ENCODE data around the gene ST6GALNAC4. TPM values are rescaled to one million over a fixed set of nuclear protein-coding genes. Genes with fewer than 3 reads are reported as not detected.

ST6GALNAC4 gene, protein sequence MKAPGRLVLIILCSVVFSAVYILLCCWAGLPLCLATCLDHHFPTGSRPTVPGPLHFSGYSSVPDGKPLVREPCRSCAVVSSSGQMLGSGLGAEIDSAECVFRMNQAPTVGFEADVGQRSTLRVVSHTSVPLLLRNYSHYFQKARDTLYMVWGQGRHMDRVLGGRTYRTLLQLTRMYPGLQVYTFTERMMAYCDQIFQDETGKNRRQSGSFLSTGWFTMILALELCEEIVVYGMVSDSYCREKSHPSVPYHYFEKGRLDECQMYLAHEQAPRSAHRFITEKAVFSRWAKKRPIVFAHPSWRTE
- total RNA-seq = 62.0 and 69.0 TPM in 2 replicates

DNA sequence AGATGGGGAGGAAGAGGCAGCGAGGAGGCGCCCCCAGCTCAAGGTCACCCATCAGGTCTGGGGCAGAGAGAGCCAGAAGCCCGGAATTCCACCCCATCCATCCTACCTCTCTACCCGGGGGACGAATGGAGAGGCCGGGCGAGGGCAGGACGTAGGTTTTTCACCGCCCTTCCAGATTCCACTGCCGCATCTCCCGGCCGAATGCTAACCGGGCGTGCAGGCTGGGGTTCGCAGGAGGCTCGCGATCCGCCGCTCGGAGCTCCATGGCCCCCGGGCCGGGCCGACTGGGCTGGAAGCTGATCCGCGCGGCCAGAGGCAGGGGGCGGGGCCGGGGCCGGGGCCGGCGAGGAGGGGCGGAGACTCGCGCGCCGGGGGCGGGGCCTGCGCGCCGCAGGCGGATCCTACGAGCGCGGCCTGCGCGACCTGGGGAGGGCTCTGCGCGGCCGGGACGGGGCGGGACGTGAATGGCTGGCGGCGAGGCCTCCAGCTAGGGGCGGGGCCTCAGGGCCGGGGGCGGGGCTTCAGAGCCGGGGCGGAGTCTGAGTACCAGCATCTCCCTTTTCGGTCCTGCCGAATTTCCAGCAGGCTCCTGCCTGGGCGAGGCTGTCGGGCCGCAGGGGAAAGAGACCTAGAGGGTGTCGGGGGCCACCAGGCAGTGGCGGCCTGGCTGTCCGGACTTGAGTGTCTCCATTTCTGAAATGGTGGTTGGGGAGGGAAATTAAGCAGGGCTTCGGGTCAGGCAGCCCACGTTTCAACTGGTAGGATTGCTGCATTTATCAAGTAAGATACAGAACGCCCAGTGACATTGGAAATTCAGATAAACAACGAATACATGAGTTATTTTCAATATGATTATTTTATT, at the start of gene ST6GALNAC4:
ST6GALNAC4 (minus strand) TSS at position 322 of the 862 bp plus-strand sequence. CDS start 622 bp downstream, outside the sequence.
- peak; percentile 62 for DNase-seq (ENCODE audit: low read depth, low spot score)

DNA sequence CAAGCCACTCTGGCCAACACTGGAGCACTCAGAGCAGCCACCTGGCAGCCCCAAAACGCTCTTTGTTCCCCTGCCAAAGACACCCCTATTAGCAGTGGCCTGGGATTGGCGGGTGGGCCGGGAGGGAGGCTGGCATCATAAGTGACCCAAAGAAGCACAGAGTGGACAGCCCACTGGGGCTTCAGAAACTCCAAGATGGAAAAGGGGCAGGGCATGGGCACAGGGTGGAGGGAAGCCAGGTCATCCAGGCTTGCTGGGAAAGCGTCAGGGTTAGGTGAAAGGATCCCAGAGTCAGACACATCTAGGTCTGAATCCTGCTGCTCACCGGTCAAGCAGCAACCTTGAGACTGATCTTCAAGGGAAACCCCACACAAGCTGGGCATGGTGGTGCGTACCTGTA, 49.1 kb upstream of the ST6GALNAC4 start:
- DNase-seq (ENCODE audit: low read depth, low spot score) = no peak

GRCh38 chr9:127963359-127964064, 46.7 kb upstream of the ST6GALNAC4 start:
- DNase-seq (ENCODE audit: low read depth, low spot score) = no peak

- no peak for DNase-seq (ENCODE audit: low read depth, low spot score)
Observed at GRCh38 chr9:127963041-127963358, 46.2 kb upstream of the ST6GALNAC4 start.

DNA sequence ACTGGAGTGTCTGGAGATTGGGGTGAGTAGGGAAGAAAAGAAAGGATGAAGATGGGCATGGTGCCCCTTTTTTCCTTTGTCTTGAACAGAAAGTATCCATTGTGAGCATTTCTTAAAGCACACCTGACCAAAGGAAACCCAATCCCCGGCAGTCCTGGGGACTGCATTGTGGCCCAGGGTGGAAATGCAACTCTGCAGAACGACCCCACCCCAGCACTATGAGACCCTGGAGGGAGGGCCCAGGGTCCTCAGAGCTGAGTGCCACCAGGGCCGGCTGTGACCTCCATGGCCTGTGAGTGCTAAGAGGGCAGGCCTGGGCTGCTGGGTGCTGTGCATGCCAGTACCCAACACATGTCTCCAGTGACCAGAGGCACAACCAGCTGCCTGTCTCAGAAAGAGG, 45.4 kb upstream of the ST6GALNAC4 start:
- no peak for DNase-seq (ENCODE audit: low read depth, low spot score)

DNA sequence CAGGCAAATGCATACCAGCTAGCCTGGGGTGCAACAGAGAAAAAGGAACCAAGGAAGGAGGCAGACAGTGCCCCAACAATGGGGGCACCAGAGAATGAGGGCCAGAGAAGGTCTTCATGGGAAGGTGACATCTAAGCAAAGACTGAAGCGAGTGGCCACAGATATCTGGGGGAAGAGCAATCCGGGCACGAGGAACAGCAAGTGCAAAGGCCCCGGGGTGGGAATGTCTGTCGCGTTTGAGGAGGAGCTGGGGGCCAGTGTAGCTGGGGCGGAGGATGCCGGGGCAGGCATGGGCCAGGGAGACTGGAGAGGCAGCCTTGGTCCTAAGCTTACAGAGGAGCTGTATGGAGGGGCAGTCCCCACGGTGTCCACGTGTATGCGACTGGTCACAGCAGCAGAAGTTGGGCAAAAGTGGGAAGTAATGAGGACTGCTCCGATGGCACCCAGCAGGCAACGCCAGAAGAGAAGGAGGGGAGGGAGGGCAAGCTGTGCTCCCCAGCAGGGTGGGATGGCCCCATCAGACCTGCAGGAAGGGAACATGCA, 44.8 kb upstream of the ST6GALNAC4 start:
- no peak for DNase-seq (ENCODE audit: low read depth, low spot score)

- no peak for DNase-seq (ENCODE audit: low read depth, low spot score)
Observed at GRCh38 chr9:127961155-127961490, 44.3 kb upstream of the ST6GALNAC4 start.

DNA sequence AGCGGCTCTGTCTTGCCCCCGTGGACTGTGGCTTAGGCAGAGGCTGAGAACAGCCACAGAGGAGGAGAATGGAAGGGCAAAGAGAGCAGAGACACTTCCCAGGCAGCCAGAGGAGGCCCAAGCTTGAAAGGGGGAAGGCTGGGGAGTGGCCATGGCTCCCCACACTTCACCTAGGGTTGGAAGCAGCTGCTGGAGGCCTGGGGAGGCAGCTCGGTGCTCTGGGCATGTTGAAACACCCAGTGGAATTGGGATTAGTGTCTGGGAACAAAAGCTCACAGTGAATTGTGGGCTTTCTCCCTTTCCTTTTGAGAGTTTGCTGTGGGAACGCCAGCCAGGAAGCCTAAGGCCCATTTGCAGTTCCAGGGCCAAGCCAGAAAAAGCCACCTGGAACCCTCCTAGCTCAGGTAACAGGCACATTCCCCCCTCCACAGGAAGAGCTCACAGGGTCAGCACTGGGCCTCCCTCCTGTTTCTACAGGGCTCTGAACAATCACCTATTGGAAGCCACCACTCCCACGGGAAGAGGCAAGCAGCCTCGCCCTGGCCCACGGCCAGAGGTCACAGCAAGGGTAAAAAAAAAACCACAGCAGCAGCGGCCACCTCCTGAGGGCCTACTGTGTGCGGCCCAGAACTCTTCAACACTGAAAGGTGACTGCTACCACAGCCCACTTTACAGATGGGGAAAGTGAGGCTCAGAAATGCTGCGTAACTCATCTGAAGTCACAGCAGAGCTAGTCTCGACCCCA, 43.7 kb upstream of the ST6GALNAC4 start:
- no peak for DNase-seq (ENCODE audit: low read depth, low spot score)

DNA sequence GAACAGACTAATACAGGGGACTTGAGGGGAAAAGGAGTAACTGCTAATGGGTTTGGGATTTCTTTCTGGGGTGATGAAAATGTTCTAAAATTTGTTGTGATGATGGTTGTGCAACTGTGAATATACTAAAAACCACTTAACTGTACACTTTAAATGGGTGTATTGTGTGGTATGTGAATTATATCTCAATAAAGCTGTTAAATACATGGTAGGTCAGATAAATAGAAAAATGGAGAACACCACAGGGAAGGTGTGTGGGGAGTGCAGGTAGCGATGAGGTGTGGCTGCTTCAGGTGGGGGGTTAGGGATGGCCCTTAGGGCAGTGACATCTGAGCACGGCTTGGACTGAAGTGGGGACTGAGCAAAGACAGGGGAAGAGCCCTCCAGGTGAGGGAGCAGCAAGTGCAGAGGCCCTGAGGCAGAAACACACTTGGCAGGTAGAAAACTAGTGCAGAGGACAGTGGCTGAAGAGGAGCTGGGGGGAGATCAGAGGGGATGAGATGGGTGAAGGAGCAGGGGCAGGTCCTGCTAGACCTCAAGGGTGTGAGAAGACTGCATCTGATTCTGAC, 43.1 kb upstream of the ST6GALNAC4 start:
- DNase-seq (ENCODE audit: low read depth, low spot score) = no peak

DNA sequence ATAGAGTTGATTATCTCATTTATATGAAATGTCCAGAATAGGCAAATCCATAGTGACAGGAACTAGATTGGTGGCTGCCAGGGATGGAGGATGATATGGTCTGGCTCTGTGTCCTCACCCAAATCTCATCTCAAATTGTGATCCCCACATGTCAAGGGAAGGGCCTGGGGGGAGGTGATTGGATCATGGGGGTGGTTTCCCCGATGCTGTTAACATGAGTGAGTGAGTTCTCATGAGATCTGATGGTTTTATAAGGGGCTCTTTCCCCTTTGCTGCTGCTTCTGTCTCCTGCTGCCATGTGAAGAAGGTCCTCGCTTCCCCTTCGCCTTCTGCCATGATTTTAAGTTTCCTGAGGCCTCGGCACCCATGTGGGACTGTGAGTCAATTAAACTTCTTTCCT, 42.6 kb upstream of the ST6GALNAC4 start:
- DNase-seq (ENCODE audit: low read depth, low spot score) = no peak

- DNase-seq (ENCODE audit: low read depth, low spot score) = no peak
Observed at GRCh38 chr9:127958728-127959127, 41.9 kb upstream of the ST6GALNAC4 start.

DNA sequence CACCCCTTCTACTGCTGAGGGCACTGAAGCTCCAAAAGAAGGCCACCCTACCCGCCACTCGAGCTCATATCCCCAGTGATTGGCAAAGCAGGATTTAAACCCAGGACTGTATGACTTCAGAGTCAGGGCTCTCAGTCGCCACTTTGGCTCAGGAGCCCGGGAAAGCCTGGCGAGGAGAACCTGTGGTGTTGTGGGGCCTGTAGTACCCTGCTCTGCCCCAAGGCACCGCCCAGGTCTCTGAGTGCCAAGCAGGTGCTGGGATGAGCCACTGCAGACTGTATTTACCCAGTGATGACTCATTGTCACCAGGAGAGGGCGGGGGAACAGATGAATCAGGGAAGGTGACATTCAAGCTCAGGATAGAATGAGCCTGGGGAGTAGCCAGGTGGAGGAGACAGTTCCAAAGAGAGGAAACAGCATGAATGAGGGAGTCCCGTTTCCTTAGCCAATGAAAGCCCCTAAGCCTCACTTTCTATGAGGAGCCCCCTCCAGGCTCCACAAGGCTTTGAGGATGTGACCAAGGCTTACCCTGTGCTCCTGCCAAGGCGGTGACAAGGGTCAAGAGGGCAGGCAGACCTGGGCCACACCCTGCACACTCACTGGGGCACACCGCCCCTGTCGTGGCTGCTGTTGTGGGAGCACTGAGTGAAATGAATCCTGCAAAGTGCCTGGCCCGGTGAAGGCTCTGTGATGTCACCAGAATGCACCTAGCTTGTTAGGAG, 38.6 kb upstream of the ST6GALNAC4 start:
- no peak for DNase-seq (ENCODE audit: low read depth, low spot score)

DNA sequence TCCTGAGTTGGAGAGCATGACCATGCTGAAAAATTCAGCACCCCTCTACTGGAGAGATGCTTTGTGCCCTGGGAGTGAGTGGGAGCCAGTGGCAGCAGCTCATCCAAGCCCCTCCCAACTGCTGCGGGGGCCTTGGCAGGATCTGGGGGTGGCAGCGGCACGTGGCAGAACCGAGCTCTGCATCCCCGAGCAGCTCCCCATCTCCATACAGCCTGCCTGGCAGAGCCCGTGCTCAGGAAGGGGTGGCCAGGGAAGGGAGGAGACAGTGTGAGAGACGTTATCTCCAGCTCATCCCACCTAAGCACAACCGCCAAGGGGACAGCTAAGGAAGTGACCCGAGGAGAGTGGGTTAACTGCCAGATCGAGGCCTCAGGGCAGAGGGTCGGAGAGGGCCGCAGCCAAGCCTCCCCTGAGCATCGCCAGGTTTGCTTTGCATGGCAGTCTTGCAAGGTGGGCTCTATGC, 38.0 kb upstream of the ST6GALNAC4 start:
- DNase-seq (ENCODE audit: low read depth, low spot score) = no peak

GRCh38 chr9:127953768-127954505, 37.1 kb upstream of the ST6GALNAC4 start:
- DNase-seq (ENCODE audit: low read depth, low spot score) = no peak

DNA sequence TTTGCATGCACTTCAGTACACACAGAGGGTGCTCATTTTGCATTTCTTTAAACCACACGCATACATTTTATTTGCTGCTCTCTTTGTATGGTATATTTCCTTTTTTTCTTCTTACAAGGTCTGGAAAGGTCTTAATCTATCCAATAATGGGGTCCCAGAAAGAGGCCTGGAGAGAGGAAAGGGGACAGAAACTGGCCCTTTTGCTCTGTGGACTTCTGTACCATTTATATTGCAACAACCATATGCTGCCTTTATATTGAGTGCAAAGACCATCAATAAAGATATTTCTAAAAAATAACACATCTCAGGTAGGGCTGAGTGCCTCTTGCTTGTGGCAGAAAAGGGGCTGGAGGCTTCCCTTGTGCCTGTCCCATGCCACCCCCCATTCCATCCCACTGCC, 36.3 kb upstream of the ST6GALNAC4 start:
- DNase-seq (ENCODE audit: low read depth, low spot score) = no peak

DNA sequence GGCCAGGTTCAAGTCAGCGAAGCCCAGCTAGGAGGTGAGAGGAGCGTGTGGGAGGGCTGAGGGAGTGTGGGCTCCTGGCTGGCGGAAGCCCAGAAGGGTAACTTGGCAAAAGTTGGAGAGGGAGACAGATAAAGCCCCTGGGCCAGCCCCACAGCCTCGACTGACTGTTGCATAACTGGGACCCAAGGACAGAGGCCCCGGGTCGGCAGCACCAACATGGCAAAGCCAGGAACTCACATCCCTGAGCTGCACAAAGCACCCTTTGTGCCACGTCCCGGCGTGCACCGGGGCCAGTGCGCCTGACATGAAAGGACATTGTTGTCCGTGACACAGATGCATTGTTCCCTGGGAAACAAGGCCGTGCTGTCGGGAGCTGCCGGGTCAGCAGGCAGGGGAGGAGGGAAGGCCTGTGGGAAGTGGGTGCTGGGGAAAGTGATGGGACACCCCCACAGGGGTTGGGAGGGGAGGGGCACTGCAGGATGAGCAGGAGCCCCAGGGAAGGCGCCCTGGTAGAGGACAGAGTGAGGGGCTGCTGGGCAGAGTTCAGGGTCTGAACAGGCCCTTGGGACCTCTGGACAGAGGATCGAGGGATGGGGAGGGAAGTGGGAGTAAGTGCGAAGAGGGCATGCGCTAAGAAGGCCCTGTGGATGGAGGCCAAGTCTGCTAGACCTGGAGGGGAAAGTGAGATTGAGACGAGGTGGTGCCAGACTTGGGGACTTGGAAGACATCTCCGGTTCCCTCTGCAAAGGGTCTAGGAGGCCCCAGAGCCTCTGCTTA, 33.9 kb upstream of the ST6GALNAC4 start:
- no peak for DNase-seq (ENCODE audit: low read depth, low spot score)

- DNase-seq (ENCODE audit: low read depth, low spot score) = no peak
Observed at GRCh38 chr9:127949827-127950512, 33.1 kb upstream of the ST6GALNAC4 start.
